GM12801 (cell line): ENCODE measurements around the gene S1PR3.

Experiments
- CTCF ChIP-seq: IDR thresholded peaks from one replicate; pipeline ENCODE4 v1.5.1; 2011; ENCODE audit warnings: control low read depth; ENCODE audit not compliant: insufficient read length; ENCODE audit errors: extremely low read depth

The S1PR3 gene

GRCh38 chr9:88950341-88951154, 40.7 kb upstream of the S1PR3 start:
- no peak for TF ChIP-seq CTCF

- no peak for TF ChIP-seq CTCF
These were observed 40.1 kb upstream of the S1PR3 start for GRCh38 chr9:88951155-88951542.

- no peak for TF ChIP-seq CTCF
These were observed 39.1 kb upstream of the S1PR3 start for GRCh38 chr9:88952086-88952615.

- TF ChIP-seq CTCF = no peak
These were observed 38.3 kb upstream of the S1PR3 start for GRCh38 chr9:88952976-88953375.

GRCh38 chr9:88953381-88954029, 37.8 kb upstream of the S1PR3 start:
- no peak for TF ChIP-seq CTCF

GRCh38 chr9:88954066-88954465, 37.2 kb upstream of the S1PR3 start:
- no peak for TF ChIP-seq CTCF

GRCh38 chr9:88957526-88957925, 33.7 kb upstream of the S1PR3 start:
- no peak for TF ChIP-seq CTCF
